Activated T-cell treated with anti-CD3 and anti-CD28 coated beads, Interleukin-2, amount 50 U/mL, for 72 hours (primary cell): ENCODE data around the gene ZNF732. TPM values are rescaled to one million over a fixed set of nuclear protein-coding genes. Genes with fewer than 3 reads are reported as not detected.
A peak's percentile ranks its signal among the peaks of the same experiment; 100 is the strongest.
"Not testable (repeated sequence)": the region's sequence is repeated elsewhere in the genome, so short reads cannot be mapped to it uniquely, and the experiment has no call there.

Experiments
- ATAC-seq, 2 donors: fragments of 150-1000 bp; cut with Tn5 transposase; replicated peaks in 1 of 2; 2 replicates each; pipeline ENCODE4 v1.10.0; 2021; ENCODE audit warnings: moderate library complexity in 2 of 2, mild to moderate bottlenecking in 1 of 2
- DNase-seq, 2 donors: peaks; one replicate each; pipeline ENCODE4 v3.0.0; 2021 to 2022; ENCODE audit warnings: mixed read lengths in 1 of 2
- H3K27ac Mint-ChIP-seq: one replicate; pipeline ENCODE4 v1.8.0; 2022; ENCODE audit warnings: mild to moderate bottlenecking, moderate library complexity, mixed read lengths
- H3K27me3 Mint-ChIP-seq: one replicate; pipeline ENCODE4 v1.8.0; 2022; ENCODE audit warnings: low read depth, mixed read lengths
- H3K36me3 Mint-ChIP-seq, 2 donors: one replicate each; pipeline ENCODE4 v1.8.0; 2022; ENCODE audit warnings: mixed read lengths in 2 of 2, mild to moderate bottlenecking in 1 of 2; ENCODE audit not compliant: insufficient read depth in 2 of 2
- H3K4me1 Mint-ChIP-seq: one replicate; pipeline ENCODE4 v1.8.0; 2022; ENCODE audit warnings: low read depth, mixed read lengths
- H3K4me3 Mint-ChIP-seq, 2 donors: one replicate each; pipeline ENCODE4 v1.8.0; 2022; ENCODE audit warnings: mild to moderate bottlenecking in 2 of 2, mixed read lengths in 2 of 2, moderate library complexity in 2 of 2
- H3K9me3 Mint-ChIP-seq, 2 donors: one replicate each; pipeline ENCODE4 v1.8.0; 2022; ENCODE audit warnings: mixed read lengths in 2 of 2
- total RNA-seq, 2 donors: library from RNA; stranded (reverse); gene quantifications; one replicate each; pipeline ENCODE4 v1.2.3, GENCODE V29; 2022

Gene ZNF732
- total RNA-seq, 2 donors from 2014 or later: not detected

GRCh38 chr4:242121-242848 is 63.0 kb downstream of the ZNF732 start:
- peak; percentile 67 to 74 for DNase-seq
- Mint-ChIP-seq H3K4me1 (peaks cover 14% of the 10 kb centered on the region), H3K27ac (peak overlapping the region; percentile 42), H3K4me3 (peak overlapping the region; percentile 82 to 85), H3K27me3 (no peaks in the 10 kb centered on the region), H3K36me3 (peaks cover 0 to 2% of the 10 kb centered on the region in 2 donors), H3K9me3 (peaks cover 0 to 3% of the 10 kb centered on the region in 2 donors)
- ATAC-seq: peak; percentile 96 to 97

GRCh38 chr4:241411-241810 is 63.9 kb downstream of the ZNF732 start:
- ATAC-seq, H3K27me3 Mint-ChIP-seq, H3K27ac Mint-ChIP-seq, DNase-seq, H3K9me3 Mint-ChIP-seq, H3K36me3 Mint-ChIP-seq: not testable (repeated sequence)
- Mint-ChIP-seq H3K4me3 (peak overlapping the region; percentile 82 to 85), H3K4me1 (peaks cover 14% of the 10 kb centered on the region)

GRCh38 chr4:236028-236427 is 69.2 kb downstream of the ZNF732 start:
- Mint-ChIP-seq H3K27ac (no peak overlapping the region), H3K27me3 (no peaks in the 10 kb centered on the region), H3K36me3 (peaks cover under 1 to 4% of the 10 kb centered on the region in 2 donors), H3K9me3 (peaks cover under 1% of the 10 kb centered on the region in 2 donors), H3K4me1 (no peaks in the 10 kb centered on the region), H3K4me3 (no peak overlapping the region)
- no peak for DNase-seq
- ATAC-seq: peak in 1 of 2 donors; percentile 26

- DNase-seq (no peak), ATAC-seq (no peak)
- Mint-ChIP-seq H3K36me3 (peaks cover 4 to 8% of the 10 kb centered on the region in 2 donors), H3K27ac (no peak overlapping the region), H3K9me3 (peaks cover 6 to 8% of the 10 kb centered on the region in 2 donors), H3K27me3 (no peaks in the 10 kb centered on the region), H3K4me1 (no peaks in the 10 kb centered on the region), H3K4me3 (no peak overlapping the region)
Observed at GRCh38 chr4:234178-234577, 71.1 kb downstream of the ZNF732 start.

GRCh38 chr4:223913-224497 is 81.3 kb downstream of the ZNF732 start:
- no peak for ATAC-seq
- H3K4me3 Mint-ChIP-seq: no peak overlapping the region
- no peak for DNase-seq
- peaks cover 3 to 14% of the 10 kb centered on the region in 2 donors for H3K9me3 Mint-ChIP-seq
- H3K27ac Mint-ChIP-seq: no peak overlapping the region
- no peaks in the 10 kb centered on the region for H3K27me3 Mint-ChIP-seq
- peaks cover 7 to 19% of the 10 kb centered on the region in 2 donors for H3K36me3 Mint-ChIP-seq
- no peaks in the 10 kb centered on the region for H3K4me1 Mint-ChIP-seq

Other genes starting within 250 kb of the ZNF732 start
- 10 to 100 TPM in 1 of 2 donors, 1 to 10 TPM in 1; 8.1 to 10.2 TPM for gene ZNF718, start 181.0 kb downstream of the ZNF732 start, total RNA-seq
- gene ZNF141, start 32.3 kb upstream of the ZNF732 start, total RNA-seq: 10 to 100 TPM; 31.6 to 32.0 TPM
- gene ZNF721, start 193.7 kb upstream of the ZNF732 start, total RNA-seq: 10 to 100 TPM; 45.8 to 46.8 TPM
- 10 to 100 TPM; 64.8 to 80.8 TPM for gene PIGG, start 193.7 kb upstream of the ZNF732 start, total RNA-seq